Liver (tissue), 9 donors: Measurements from ENCODE around the gene NOS1. TPM values are rescaled to one million over a fixed set of nuclear protein-coding genes. Genes with fewer than 3 reads are reported as not detected.

Experiments
- DNase-seq: peaks from one replicate; pipeline ENCODE4 v3.0.0-alpha.2; 2017; ENCODE audit warnings: low spot score
- H3K27ac ChIP-seq, 2 donors: one replicate each; pipeline ENCODE4 v1.7.0; 2013; ENCODE audit warnings: inconsistent platforms in 2 of 2, low read length in 2 of 2, control low read depth in 1 of 2, low read depth in 1 of 2, mild to moderate bottlenecking in 1 of 2
- H3K27me3 ChIP-seq, 4 donors: one replicate each; pipeline versions ENCODE4 v1.6.1 to v1.7.0; 2013; ENCODE audit warnings: low read length in 3 of 4, inconsistent platforms in 1 of 4, mild to moderate bottlenecking in 1 of 4, moderate library complexity in 1 of 4; ENCODE audit not compliant: control insufficient read depth in 4 of 4, insufficient read depth in 4 of 4
- H3K36me3 ChIP-seq, 4 donors: one replicate each; pipeline versions ENCODE4 v1.6.1 to v1.7.0; 2013; ENCODE audit warnings: low read length in 3 of 4, mild to moderate bottlenecking in 3 of 4, low read depth in 1 of 4, moderate library complexity in 1 of 4; ENCODE audit not compliant: control insufficient read depth in 4 of 4, insufficient read depth in 3 of 4
- H3K4me1 ChIP-seq, 4 donors: one replicate each; pipeline versions ENCODE4 v1.6.1 to v1.7.0; 2013; ENCODE audit warnings: low read length in 3 of 4, mild to moderate bottlenecking in 3 of 4, moderate library complexity in 1 of 4; ENCODE audit not compliant: control insufficient read depth in 4 of 4, insufficient read depth in 4 of 4
- H3K4me3 ChIP-seq, 3 donors: one replicate each; pipeline versions ENCODE4 v1.6.1 to v1.7.0; 2013; ENCODE audit warnings: low read length in 3 of 3, control low read depth in 1 of 3, low read depth in 1 of 3, mild to moderate bottlenecking in 1 of 3
- H3K9ac ChIP-seq, 2 donors: one replicate each; pipeline ENCODE4 v1.7.0; 2013; ENCODE audit warnings: low read length in 2 of 2, mild to moderate bottlenecking in 2 of 2, moderate library complexity in 2 of 2, control low read depth in 1 of 2, low read depth in 1 of 2
- H3K9me3 ChIP-seq, 4 donors: one replicate each; pipeline versions ENCODE4 v1.6.1 to v1.7.0; 2013; ENCODE audit warnings: low read length in 3 of 4; ENCODE audit not compliant: control insufficient read depth in 4 of 4
- EGR1 ChIP-seq, 2 donors: IDR thresholded peaks; 2 replicates each; pipeline ENCODE4 v1.6.1; 2016 to 2018; ENCODE audit warnings: antibody characterized with exemption in 2 of 2, low read depth in 2 of 2
- FOXA1 ChIP-seq: IDR thresholded peaks from 2 replicates; pipeline ENCODE4 v1.6.1; 2016; ENCODE audit warnings: antibody characterized with exemption
- FOXA2 ChIP-seq: IDR thresholded peaks from 2 replicates; pipeline ENCODE4 v1.6.1; 2016; ENCODE audit warnings: antibody characterized with exemption
- GABPA ChIP-seq, 2 donors: IDR thresholded peaks in 1 of 2; conservative IDR thresholded peaks in 1 of 2; 2 replicates each; pipeline ENCODE4 v1.6.1; 2016; ENCODE audit warnings: antibody characterized with exemption in 2 of 2, mild to moderate bottlenecking in 1 of 2, moderate library complexity in 1 of 2
- HNF4A ChIP-seq, 2 donors: conservative IDR thresholded peaks; 2 replicates each; pipeline ENCODE4 v1.6.1; 2016; ENCODE audit warnings: antibody characterized with exemption in 2 of 2, mild to moderate bottlenecking in 2 of 2
- HNF4G ChIP-seq: IDR thresholded peaks from 2 replicates; pipeline ENCODE4 v1.6.1; 2016; ENCODE audit warnings: antibody characterized with exemption
- JUND ChIP-seq, 2 donors: IDR thresholded peaks; 2 replicates each; pipeline ENCODE4 v1.6.1; 2016; ENCODE audit warnings: antibody characterized with exemption in 2 of 2
- MAX ChIP-seq: IDR thresholded peaks from 2 replicates; pipeline ENCODE4 v1.6.1; 2016; ENCODE audit warnings: antibody characterized with exemption
- NR2F2 ChIP-seq: IDR thresholded peaks from 2 replicates; pipeline ENCODE4 v1.6.1; 2016; ENCODE audit warnings: antibody characterized with exemption
- RAD21 ChIP-seq, 2 donors: IDR thresholded peaks; 2 replicates each; pipeline ENCODE4 v1.6.1; 2016; ENCODE audit warnings: antibody characterized with exemption in 2 of 2, mild to moderate bottlenecking in 2 of 2
- REST ChIP-seq: IDR thresholded peaks from 2 replicates; pipeline ENCODE4 v1.6.1; 2016; ENCODE audit warnings: antibody characterized with exemption, mild to moderate bottlenecking
- RXRA ChIP-seq, 2 donors: IDR thresholded peaks; 2 replicates each; pipeline ENCODE4 v1.6.1; 2017 to 2018; ENCODE audit warnings: antibody characterized with exemption in 2 of 2, mild to moderate bottlenecking in 1 of 2
- SP1 ChIP-seq: IDR thresholded peaks from 2 replicates; pipeline ENCODE4 v1.6.1; 2018; ENCODE audit warnings: antibody characterized with exemption, mild to moderate bottlenecking
- TAF1 ChIP-seq: conservative IDR thresholded peaks from 2 replicates; pipeline ENCODE4 v1.6.1; 2016; ENCODE audit warnings: antibody characterized with exemption, mild to moderate bottlenecking
- YY1 ChIP-seq: IDR thresholded peaks from 2 replicates; pipeline ENCODE4 v1.6.1; 2016; ENCODE audit warnings: antibody characterized with exemption, mild to moderate bottlenecking
- ZBTB33 ChIP-seq: IDR thresholded peaks from 2 replicates; pipeline ENCODE4 v1.6.1; 2016; ENCODE audit warnings: antibody characterized with exemption
- WGBS: extraction: QIAGEN DNeasy Blood & Tissue Kit; methylation state at CpG from one replicate; pipeline ENCODE4 v1.1.7; 2013; 5-methylcytosine and 5-hydroxymethylcytosine counted together
- polyA plus RNA-seq, 2 donors: library from polyadenylated mRNA; stranded (reverse) in 1 of 2; unstranded in 1 of 2; fragments of 200-250 nt in 1 of 2; fragments of >200 nt in 1 of 2; fragmentation: Nextera tagmentation in 1 of 2; extraction: Ambion mirVana in 1 of 2; gene quantifications; one replicate each; pipeline versions ENCODE4 v1.2.1 to v1.2.3, GENCODE V29; 2013 to 2015
- total RNA-seq, 2 donors: library from RNA; depleted of rRNA; stranded (reverse); fragments of >200 nt; gene quantifications; one replicate each; pipeline ENCODE4 v1.2.3, GENCODE V29; 2014
- TF ChIP-seq, protein P1 (sequence below): IDR thresholded peaks from 2 replicates; pipeline ENCODE4 v1.6.1; 2016; ENCODE audit warnings: antibody characterized with exemption
- TF ChIP-seq, protein P2 (sequence below): fragments of 150-350 bp; IDR thresholded peaks from 2 replicates; pipeline ENCODE4 v1.5.1; 2017; ENCODE audit warnings: improper control_type of control experiment, low read depth, low read length; ENCODE audit not compliant: missing input control
- donor health status: healthy.
- donor health status: healthy.
- donor health status: healthy.
- donor health status: healthy.
- donor health status: healthy.

The NOS1 gene
- total and polyA plus RNA-seq, 4 donors: under 0.01 to 0.08 (median 0.01) TPM; not detected in 1

- Histone ChIP-seq H3K9ac (no peak overlapping the region), H3K36me3 (no peaks in the 10 kb centered on the region), H3K27me3 (peaks cover 0 to 3% (median 0%) of the 10 kb centered on the region in 4 donors), H3K4me1 (no peaks in the 10 kb centered on the region), H3K4me3 (no peak overlapping the region), H3K9me3 (peaks cover 0 to 3% (median 0%) of the 10 kb centered on the region in 4 donors), H3K27ac (no peak overlapping the region)
- DNase-seq: no peak
- no peak for TF ChIP-seq YY1
- no peak for TF ChIP-seq GABPA (IDR thresholded peaks at IDR 0.05 in 1 of 2, conservative IDR thresholded peaks at IDR 0.05 in 1 of 2)
- TF ChIP-seq HNF4A (conservative IDR thresholded peaks at IDR 0.05): no peak
- no peak for TF ChIP-seq SP1
- no peak for TF ChIP-seq RXRA (IDR thresholded peaks at IDR 0.05)
- TF ChIP-seq, protein P1, sequence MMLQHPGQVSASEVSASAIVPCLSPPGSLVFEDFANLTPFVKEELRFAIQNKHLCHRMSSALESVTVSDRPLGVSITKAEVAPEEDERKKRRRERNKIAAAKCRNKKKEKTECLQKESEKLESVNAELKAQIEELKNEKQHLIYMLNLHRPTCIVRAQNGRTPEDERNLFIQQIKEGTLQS: no peak
- no peak for TF ChIP-seq NR2F2
- TF ChIP-seq, protein P2, sequence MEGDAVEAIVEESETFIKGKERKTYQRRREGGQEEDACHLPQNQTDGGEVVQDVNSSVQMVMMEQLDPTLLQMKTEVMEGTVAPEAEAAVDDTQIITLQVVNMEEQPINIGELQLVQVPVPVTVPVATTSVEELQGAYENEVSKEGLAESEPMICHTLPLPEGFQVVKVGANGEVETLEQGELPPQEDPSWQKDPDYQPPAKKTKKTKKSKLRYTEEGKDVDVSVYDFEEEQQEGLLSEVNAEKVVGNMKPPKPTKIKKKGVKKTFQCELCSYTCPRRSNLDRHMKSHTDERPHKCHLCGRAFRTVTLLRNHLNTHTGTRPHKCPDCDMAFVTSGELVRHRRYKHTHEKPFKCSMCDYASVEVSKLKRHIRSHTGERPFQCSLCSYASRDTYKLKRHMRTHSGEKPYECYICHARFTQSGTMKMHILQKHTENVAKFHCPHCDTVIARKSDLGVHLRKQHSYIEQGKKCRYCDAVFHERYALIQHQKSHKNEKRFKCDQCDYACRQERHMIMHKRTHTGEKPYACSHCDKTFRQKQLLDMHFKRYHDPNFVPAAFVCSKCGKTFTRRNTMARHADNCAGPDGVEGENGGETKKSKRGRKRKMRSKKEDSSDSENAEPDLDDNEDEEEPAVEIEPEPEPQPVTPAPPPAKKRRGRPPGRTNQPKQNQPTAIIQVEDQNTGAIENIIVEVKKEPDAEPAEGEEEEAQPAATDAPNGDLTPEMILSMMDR: no peak
- no peak for TF ChIP-seq RAD21 (IDR thresholded peaks at IDR 0.05)
- TF ChIP-seq TAF1: no peak
- no peak for TF ChIP-seq MAX
- no peak for TF ChIP-seq ZBTB33
- no peak for TF ChIP-seq REST
- no peak for TF ChIP-seq FOXA2
- no peak for TF ChIP-seq FOXA1
- no peak for TF ChIP-seq JUND (IDR thresholded peaks at IDR 0.05)
- no peak for TF ChIP-seq HNF4G
- no peak for TF ChIP-seq EGR1 (IDR thresholded peaks at IDR 0.05; ENCODE audit: low read depth in 2 of 2)
- WGBS: 91% methylated on average over 9 of the region's 9 CpGs
Measured at GRCh38 chr12:117284140-117284539, 77.3 kb downstream of the NOS1 start.
